GM18499 (cell line): ENCODE results near the gene DENND1A.

Experiments
- ATAC-seq: cut with Tn5 transposase; IDR thresholded peaks from one replicate; pipeline ENCODE4 v1.9.1; 2021; ENCODE audit warnings: moderate number of reproducible peaks; ENCODE audit not compliant: insufficient read depth, unreplicated experiment

Gene DENND1A

GRCh38 chr9:123370526-123371227, 559.2 kb downstream of the DENND1A start:
- ATAC-seq = no peak

DNA sequence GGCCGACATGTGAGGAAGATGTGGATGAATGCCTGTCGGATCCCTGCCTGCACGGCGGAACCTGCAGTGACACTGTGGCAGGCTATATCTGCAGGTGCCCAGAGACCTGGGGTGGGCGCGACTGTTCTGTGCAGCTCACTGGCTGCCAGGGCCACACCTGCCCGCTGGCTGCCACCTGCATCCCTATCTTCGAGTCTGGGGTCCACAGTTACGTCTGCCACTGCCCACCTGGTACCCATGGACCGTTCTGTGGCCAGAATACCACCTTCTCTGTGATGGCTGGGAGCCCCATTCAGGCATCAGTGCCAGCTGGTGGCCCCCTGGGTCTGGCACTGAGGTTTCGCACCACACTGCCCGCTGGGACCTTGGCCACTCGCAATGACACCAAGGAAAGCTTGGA, 559.8 kb downstream of the DENND1A start:
- no peak for ATAC-seq

- no peak for ATAC-seq
Measured at GRCh38 chr9:123369296-123369695, 560.6 kb downstream of the DENND1A start.

- no peak for ATAC-seq
Measured at GRCh38 chr9:123368536-123369153, 561.3 kb downstream of the DENND1A start.

- ATAC-seq = no peak
Measured at GRCh38 chr9:123368023-123368422, 561.9 kb downstream of the DENND1A start.

- ATAC-seq = no peak
Measured at GRCh38 chr9:123365881-123366528, 563.9 kb downstream of the DENND1A start.

DNA sequence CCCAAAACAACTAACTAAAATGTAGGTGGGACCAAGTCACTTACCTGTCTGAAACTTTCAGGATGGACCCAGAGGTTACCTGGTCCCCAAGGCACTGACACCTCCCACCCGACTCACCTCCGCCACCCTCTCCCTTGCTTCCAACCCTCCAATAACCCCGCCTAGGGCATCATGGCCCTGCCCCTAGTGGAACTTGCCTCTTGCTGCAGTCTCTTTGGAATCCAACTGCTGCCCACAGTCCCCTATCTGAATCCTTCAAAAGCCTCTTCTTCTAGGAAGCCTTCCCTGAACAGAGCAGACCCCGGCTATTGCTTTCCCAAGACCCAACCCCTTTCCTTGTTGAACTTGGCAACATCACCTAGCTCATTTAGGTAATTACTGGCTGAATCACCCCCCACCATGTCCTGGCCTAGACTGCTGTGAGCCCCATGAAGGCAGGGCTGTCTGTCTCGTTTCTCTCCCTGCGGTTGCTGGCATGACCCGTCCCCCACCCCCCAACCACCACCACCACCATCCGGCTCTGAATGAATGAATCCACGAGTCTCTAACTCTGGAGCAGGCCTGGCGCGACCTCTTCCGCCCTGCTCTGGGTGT, 564.5 kb downstream of the DENND1A start:
- ATAC-seq = no peak

DNA sequence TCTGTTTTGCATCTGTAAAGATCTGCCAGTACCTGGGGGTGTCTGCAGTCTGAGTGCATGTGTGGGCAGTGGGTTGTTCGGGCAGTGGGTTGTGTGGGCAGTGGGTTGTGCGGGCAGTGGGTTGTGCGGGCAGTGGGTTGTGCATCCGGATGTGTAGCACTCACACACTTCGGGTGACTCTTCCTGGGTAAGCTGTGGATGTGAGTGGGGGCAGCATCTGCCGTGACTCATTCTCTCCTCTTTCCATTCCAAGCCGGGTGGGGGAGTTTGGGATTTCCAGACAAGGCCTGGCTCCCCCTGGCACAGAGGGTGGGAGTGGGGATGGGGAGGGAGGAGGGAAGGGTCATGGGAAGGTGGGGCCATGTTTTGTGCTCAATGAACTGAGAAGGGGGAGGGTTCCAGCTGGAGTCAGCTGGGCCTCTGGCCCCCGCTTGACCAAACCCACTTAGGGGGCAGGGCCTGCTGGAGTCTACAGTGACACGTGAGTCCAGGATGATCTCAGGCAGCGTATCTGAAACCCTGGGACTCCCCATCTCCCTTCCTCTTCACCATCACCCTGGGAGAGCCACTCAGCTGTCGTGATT, 565.6 kb downstream of the DENND1A start:
- no peak for ATAC-seq

DNA sequence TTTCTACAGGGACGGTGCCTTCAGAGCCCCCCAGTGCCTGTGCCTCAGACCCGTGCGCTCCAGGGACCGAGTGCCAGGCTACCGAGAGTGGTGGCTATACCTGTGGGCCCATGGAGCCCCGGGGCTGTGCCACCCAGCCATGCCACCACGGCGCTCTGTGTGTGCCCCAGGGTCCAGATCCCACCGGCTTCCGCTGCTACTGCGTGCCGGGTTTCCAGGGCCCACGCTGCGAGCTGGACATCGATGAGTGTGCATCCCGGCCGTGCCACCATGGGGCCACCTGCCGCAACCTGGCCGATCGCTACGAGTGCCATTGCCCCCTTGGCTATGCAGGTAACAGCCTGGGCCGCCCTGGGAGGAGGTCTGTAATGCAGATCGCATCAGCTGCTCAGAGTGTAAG, 567.1 kb downstream of the DENND1A start:
- no peak for ATAC-seq

- ATAC-seq = no peak
Measured at GRCh38 chr9:123361731-123362510, 568.0 kb downstream of the DENND1A start.

GRCh38 chr9:123361086-123361730, 568.7 kb downstream of the DENND1A start:
- no peak for ATAC-seq

DNA sequence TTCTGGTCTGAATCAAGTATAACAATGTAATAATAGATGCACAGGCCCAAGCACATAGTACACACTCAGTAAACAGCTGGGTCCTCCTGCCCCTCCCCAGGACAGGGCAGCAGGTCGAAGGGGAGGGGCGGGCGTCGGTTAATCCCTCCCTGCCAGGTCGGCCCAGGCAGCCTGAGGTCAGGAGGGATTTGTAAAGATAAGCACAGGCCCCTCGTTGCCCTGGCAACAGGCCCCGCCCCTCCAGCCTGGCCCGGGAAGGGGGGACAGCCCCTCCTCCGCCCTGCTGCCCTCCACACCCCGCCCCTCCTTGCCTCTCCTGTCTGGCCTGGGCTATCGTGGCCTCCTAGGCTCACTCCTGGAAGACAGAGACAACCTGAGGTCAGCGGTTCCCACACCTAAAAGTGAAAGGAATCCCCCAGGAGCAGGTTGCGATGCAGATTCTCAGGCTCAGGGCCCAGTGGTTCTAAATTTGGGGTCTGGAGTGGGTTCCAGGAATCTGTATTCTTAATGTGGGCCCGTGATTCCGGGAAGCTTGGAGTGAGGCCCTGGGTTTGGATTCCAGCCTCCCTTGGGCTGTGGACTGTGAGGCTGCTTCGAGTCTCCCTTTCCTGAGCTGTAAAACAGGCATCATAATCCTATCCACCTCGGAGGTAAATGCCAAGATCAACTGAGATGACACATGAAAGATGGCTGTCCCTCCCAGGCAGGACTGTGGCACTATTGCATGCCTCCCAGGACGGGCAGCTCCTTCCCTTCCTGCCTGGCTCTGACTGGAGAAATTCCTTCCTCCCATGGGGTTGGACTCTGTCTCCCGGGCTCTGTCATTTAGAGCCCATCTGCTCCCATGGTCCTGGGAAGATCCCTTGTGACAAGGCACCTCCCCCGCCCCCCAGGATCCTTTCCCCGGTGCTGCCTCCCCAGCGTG, 569.5 kb downstream of the DENND1A start:
- no peak for ATAC-seq

DNA sequence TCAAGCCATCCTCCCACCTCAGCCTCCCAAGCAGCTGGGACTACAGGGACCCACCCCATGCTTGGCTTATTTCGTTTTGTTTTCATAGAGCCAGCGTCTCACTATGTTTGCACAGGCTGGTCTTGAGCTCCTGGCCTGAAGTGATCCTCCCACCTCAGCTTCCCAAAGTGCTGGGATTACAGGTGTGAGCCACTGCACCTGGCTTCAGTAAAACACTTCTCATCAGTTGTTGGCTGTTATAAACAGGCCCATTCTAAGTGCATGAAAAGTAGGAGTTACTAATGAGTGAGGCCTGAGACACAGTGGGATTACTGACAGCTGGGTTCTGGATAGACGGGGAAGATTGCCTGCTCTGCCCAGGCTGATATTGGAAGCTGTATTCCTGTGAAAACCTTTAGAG, 570.4 kb downstream of the DENND1A start:
- no peak for ATAC-seq

GRCh38 chr9:123359106-123359505, 570.8 kb downstream of the DENND1A start:
- ATAC-seq = no peak

DNA sequence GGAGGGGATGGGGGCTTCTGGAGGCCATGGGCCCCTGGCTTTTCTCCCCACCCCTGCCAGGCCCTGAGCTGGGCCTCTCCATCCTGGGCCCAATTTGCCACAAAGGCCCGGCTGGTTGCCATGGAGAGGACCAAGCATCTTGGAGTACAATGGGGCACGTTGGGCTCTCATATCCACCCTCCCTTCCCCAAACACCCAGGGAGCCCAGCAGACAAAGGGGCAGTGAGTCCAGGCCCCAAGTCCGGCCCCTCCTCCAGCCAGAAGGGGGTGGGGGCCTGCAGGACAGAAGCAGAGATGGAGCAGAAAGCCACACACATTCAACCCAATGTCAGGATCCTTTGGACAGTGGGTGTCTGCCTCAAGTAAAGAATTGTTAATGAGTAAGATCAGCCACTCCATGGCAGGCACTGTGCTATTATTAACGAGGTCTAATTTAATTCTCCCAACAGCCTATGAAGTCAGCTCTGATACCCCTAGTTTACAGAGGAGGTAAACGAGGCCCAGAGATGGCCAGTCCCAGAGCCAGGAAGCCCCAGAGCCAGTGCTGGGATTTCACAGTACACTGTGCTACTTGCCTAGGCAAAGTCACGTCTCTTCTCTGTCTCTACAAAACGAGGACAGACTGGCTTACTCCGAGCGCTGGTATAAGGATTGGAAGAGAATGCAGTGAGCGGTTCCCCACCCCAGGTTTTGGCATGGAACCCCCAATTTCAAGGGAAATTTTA, 571.6 kb downstream of the DENND1A start:
- no peak for ATAC-seq

DNA sequence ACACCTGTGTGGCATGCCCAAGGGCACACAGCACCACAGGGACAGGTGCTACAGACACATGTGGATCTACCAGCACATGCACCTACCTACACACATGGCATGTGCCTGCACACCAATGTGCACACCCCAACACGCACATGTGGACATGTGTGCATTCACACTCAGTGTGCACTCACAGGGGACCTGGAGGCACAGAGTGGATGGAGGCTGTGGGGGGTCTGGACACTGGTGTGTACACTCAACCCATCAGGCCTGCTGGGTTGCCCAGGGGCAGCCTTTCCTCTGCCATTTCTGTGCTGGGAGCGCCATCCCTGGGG, 572.2 kb downstream of the DENND1A start:
- ATAC-seq = no peak

DNA sequence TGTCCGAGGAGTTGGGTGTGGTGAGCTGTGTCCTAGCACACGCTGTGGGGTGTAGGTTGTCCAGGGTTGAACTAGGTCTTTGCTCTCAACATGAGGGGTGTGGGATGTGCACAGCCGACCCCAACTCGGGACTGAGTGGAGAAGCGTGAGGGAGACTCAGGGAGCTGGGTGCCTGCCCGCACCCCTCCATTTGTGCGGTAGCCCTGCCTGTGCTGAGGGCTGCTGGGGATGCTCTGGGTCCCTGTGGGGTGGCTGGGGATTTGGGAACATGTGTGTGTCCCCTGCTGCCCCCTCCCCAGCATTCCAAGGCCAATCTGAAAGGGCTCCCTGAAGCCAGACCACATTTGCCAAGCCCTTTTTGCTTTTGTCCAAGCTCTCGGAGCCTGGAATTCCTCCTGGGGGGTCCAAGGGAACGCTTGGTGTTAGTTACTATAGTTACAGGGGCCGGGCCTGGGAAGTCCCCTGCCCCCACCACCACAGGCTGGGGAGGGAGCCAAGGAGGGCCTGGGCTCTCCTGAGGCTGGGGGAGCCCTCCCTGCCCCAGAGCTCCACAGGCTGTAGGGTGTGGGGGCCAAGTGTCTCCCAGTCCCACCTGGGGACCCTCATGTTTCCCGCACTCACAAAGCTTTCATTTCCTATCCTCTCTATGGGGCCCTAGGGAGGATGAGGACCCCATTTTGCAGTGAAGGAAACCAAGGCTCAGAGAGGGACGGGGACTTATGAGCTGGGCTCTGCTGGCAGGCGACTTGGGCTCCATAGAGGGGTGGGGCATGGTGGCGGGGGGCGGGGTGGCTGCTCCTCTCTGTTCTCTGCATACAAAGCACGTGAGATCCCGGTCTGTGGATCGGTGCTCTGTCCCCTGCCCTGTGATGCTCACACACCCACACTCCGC, 572.8 kb downstream of the DENND1A start:
- ATAC-seq = no peak
